ENCODE results near the gene GAB2. TPM values are rescaled to one million over a fixed set of nuclear protein-coding genes. Genes with fewer than 3 reads are reported as not detected.

The GAB2 gene
- total and polyA plus RNA-seq, 2 of the 13 experiments (the other 11 are each of a cell fraction or from before 2014, with no cell fraction given) = 4.1 to 8.6 TPM

DNA sequence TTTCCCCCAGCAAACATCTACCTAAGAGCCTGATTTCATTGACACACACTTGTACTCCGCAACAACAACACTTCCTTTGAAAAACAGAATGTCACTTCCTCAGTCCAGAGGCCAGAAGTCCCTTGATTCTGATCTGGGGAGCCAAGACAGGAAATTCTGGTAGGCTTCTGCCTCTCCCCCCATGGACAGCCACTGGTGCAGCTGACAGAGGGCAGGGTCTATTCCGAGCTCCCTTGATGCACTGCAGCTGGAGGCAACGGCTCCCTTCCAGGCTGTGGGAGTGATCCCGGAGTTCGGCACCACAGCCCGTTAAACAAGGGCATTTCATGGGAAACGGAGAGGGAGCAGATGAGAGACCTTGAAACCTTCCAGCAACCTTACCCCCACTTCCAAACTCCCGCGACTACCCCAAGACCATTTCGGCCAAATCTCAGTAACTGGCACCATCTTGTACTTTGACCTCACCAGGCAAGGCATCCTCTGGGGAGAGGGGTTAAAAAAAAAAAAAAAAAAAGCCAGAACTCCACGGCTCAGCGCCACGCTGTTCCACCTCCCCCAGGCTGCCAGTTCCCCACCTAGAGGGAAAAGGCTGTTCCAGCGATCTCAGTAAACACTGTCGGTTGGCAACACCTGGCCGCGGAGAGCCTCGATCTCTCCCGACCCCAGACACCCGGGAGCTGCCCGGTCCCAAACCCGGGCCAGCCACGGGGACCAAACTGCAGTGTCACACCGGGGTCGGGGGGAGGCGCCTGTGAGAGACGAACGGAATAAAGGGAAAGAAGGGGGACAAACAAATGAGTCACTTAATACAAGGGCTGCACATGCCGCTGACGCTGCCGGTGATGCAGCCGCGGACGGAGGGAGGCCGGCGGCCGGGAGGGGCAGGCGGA is 1.1 kb downstream of the GAB2 start (continued):
- TF ChIP-seq, protein P1, sequence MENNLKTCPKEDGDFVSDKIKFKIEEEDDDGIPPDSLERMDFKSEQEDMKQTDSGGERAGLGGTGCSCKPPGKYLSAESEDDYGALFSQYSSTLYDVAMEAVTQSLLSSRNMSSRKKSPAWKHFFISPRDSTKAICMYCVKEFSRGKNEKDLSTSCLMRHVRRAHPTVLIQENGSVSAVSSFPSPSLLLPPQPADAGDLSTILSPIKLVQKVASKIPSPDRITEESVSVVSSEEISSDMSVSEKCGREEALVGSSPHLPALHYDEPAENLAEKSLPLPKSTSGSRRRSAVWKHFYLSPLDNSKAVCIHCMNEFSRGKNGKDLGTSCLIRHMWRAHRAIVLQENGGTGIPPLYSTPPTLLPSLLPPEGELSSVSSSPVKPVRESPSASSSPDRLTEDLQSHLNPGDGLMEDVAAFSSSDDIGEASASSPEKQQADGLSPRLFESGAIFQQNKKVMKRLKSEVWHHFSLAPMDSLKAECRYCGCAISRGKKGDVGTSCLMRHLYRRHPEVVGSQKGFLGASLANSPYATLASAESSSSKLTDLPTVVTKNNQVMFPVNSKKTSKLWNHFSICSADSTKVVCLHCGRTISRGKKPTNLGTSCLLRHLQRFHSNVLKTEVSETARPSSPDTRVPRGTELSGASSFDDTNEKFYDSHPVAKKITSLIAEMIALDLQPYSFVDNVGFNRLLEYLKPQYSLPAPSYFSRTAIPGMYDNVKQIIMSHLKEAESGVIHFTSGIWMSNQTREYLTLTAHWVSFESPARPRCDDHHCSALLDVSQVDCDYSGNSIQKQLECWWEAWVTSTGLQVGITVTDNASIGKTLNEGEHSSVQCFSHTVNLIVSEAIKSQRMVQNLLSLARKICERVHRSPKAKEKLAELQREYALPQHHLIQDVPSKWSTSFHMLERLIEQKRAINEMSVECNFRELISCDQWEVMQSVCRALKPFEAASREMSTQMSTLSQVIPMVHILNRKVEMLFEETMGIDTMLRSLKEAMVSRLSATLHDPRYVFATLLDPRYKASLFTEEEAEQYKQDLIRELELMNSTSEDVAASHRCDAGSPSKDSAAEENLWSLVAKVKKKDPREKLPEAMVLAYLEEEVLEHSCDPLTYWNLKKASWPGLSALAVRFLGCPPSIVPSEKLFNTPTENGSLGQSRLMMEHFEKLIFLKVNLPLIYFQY (CRISPR knock-in tag; IDR thresholded peaks at IDR 0.05; ENCODE audit: borderline replicate concordance) = no peak; the same call in 1 of the 2 replicates
- TF ChIP-seq NR2F6 (IDR thresholded peaks at IDR 0.05) (0 out of 2 replicates have a peak, but pooled peaks have one; percentile 26), NR2F6 (CRISPR knock-in tag; IDR thresholded peaks at IDR 0.05) (no peak; the same call in 1 of the 2 replicates), SRSF1 (optimal IDR thresholded peaks at IDR 0.05; ENCODE audit: low read depth, low read length) (peak; percentile 57), MIER2 (CRISPR knock-in tag; IDR thresholded peaks at IDR 0.05) (0 out of 2 replicates have a peak, but pooled peaks have one; percentile 31), ZNF773 (CRISPR knock-in tag; IDR thresholded peaks at IDR 0.05; ENCODE audit: borderline replicate concordance) (no peak), ZNF33A (CRISPR knock-in tag; IDR thresholded peaks at IDR 0.05; ENCODE audit: borderline replicate concordance) (no peak), ISL2 (CRISPR knock-in tag; IDR thresholded peaks at IDR 0.05) (no peak), ZNF432 (CRISPR knock-in tag; IDR thresholded peaks at IDR 0.05; ENCODE audit: borderline replicate concordance) (no peak), ZNF703 (CRISPR knock-in tag; IDR thresholded peaks at IDR 0.05; ENCODE audit: borderline replicate concordance) (0 out of 2 replicates have a peak, but pooled peaks have one; percentile 11), NBN (conservative IDR thresholded peaks at IDR 0.05) (no peak), MATR3 (CRISPR knock-in tag; IDR thresholded peaks at IDR 0.05) (no peak), ZNF235 (CRISPR knock-in tag; IDR thresholded peaks at IDR 0.05; ENCODE audit: borderline replicate concordance) (no peak), ZFP82 (CRISPR knock-in tag; IDR thresholded peaks at IDR 0.05; ENCODE audit: borderline replicate concordance) (no peak), ARNTL (CRISPR knock-in tag; IDR thresholded peaks at IDR 0.05) (peak; percentile 51; the same call in 1 of the 2 replicates), NONO (IDR thresholded peaks at IDR 0.05) (no peak), NONO (CRISPR knock-in tag; conservative IDR thresholded peaks at IDR 0.05) (no peak; the same call in 1 of the 2 replicates), ZNF766 (CRISPR knock-in tag; IDR thresholded peaks at IDR 0.05; ENCODE audit: borderline replicate concordance) (no peak)
- TF ChIP-seq, protein P2, sequence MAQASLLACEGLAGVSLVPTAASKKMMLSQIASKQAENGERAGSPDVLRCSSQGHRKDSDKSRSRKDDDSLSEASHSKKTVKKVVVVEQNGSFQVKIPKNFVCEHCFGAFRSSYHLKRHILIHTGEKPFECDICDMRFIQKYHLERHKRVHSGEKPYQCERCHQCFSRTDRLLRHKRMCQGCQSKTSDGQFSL (CRISPR knock-in tag; IDR thresholded peaks at IDR 0.05) = 0 out of 2 replicates have a peak, but pooled peaks have one; percentile 52
- TF ChIP-seq, protein P3, sequence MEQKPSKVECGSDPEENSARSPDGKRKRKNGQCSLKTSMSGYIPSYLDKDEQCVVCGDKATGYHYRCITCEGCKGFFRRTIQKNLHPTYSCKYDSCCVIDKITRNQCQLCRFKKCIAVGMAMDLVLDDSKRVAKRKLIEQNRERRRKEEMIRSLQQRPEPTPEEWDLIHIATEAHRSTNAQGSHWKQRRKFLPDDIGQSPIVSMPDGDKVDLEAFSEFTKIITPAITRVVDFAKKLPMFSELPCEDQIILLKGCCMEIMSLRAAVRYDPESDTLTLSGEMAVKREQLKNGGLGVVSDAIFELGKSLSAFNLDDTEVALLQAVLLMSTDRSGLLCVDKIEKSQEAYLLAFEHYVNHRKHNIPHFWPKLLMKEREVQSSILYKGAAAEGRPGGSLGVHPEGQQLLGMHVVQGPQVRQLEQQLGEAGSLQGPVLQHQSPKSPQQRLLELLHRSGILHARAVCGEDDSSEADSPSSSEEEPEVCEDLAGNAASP (CRISPR knock-in tag; IDR thresholded peaks at IDR 0.05; ENCODE audit: borderline replicate concordance) = 0 out of 2 replicates have a peak, but pooled peaks have one; percentile 14
- TF ChIP-seq, protein P4, sequence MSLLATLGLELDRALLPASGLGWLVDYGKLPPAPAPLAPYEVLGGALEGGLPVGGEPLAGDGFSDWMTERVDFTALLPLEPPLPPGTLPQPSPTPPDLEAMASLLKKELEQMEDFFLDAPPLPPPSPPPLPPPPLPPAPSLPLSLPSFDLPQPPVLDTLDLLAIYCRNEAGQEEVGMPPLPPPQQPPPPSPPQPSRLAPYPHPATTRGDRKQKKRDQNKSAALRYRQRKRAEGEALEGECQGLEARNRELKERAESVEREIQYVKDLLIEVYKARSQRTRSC (CRISPR knock-in tag; IDR thresholded peaks at IDR 0.05; ENCODE audit: low read depth) = no peak
- TF ChIP-seq, protein P5, sequence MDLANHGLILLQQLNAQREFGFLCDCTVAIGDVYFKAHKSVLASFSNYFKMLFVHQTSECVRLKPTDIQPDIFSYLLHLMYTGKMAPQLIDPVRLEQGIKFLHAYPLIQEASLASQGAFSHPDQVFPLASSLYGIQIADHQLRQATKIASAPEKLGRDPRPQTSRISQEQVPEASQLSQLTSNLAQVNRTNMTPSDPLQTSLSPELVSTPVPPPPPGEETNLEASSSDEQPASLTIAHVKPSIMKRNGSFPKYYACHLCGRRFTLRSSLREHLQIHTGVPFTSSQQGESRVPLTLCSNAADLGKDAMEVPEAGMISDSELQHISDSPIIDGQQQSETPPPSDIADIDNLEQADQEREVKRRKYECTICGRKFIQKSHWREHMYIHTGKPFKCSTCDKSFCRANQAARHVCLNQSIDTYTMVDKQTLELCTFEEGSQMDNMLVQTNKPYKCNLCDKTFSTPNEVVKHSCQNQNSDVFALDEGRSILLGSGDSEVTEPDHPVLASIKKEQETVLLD (CRISPR knock-in tag; IDR thresholded peaks at IDR 0.05; ENCODE audit: low read depth) = peak; percentile 79
